H9 (cell line): ENCODE measurements around the gene HOATZ. TPM values are rescaled to one million over a fixed set of nuclear protein-coding genes. Genes with fewer than 3 reads are reported as not detected.

ENCODE experiments used
- DNase-seq: peaks from one replicate; pipeline ENCODE4 v3.0.0-alpha.2; 2017
- H2AFZ ChIP-seq: one replicate; pipeline ENCODE4 v1.6.1; 2013; ENCODE audit warnings: mild to moderate bottlenecking, low read length, control low read depth, moderate library complexity
- H2AK5ac ChIP-seq: 2 replicates; pipeline ENCODE4 v1.6.1; 2013; ENCODE audit warnings: low read length, control low read depth, mixed read lengths; ENCODE audit not compliant: insufficient read length
- H2BK120ac ChIP-seq: one replicate; pipeline ENCODE4 v1.6.1; 2013; ENCODE audit warnings: low read depth, mild to moderate bottlenecking, low read length, control low read depth, inconsistent platforms; ENCODE audit not compliant: poor library complexity, severe bottlenecking
- H2BK12ac ChIP-seq: 2 replicates; pipeline ENCODE4 v1.6.1; 2013; ENCODE audit warnings: low read length, control low read depth, mixed read lengths, low read depth; ENCODE audit not compliant: insufficient read length
- H2BK15ac ChIP-seq: 2 replicates; pipeline ENCODE4 v1.6.1; 2013; ENCODE audit warnings: low read depth, low read length, control low read depth
- H2BK20ac ChIP-seq: one replicate; pipeline ENCODE4 v1.6.1; 2013; ENCODE audit warnings: low read depth, mild to moderate bottlenecking, low read length, control low read depth, inconsistent platforms; ENCODE audit not compliant: poor library complexity, severe bottlenecking
- H2BK5ac ChIP-seq: 2 replicates; pipeline ENCODE4 v1.6.1; 2013; ENCODE audit warnings: low read length, control low read depth, mixed read lengths; ENCODE audit not compliant: insufficient read length
- H3K14ac ChIP-seq: 2 replicates; pipeline ENCODE4 v1.6.1; 2013; ENCODE audit warnings: low read length, control low read depth; ENCODE audit not compliant: insufficient read depth
- H3K18ac ChIP-seq: 2 replicates; pipeline ENCODE4 v1.6.1; 2013; ENCODE audit warnings: low read depth, mild to moderate bottlenecking, mixed read lengths, low read length, control low read depth; ENCODE audit not compliant: insufficient read length
- H3K23ac ChIP-seq: 2 replicates; pipeline ENCODE4 v1.6.1; 2013; ENCODE audit warnings: low read length, control low read depth, mixed read lengths, low read depth; ENCODE audit not compliant: insufficient read length
- H3K23me2 ChIP-seq: 2 replicates; pipeline ENCODE4 v1.6.1; 2013; ENCODE audit warnings: low read depth, mild to moderate bottlenecking, mixed read lengths, low read length, control low read depth; ENCODE audit not compliant: insufficient read length, poor library complexity, severe bottlenecking
- H3K27ac ChIP-seq: 2 replicates; pipeline ENCODE4 v1.5.1; 2013; ENCODE audit warnings: low read length, control low read depth, mixed read lengths, low read depth; ENCODE audit not compliant: insufficient read length
- H3K27me3 ChIP-seq: 2 replicates; pipeline ENCODE4 v1.6.1; 2013; ENCODE audit warnings: low read length, control low read depth, inconsistent platforms; ENCODE audit not compliant: insufficient read depth
- H3K4ac ChIP-seq: 2 replicates; pipeline ENCODE4 v1.6.1; 2013; ENCODE audit warnings: low read depth, mild to moderate bottlenecking, control low read depth, inconsistent platforms, low read length, moderate library complexity
- H3K4me1 ChIP-seq: 2 replicates; pipeline ENCODE4 v1.6.1; 2013; ENCODE audit warnings: low read length, control low read depth, inconsistent platforms; ENCODE audit not compliant: insufficient read depth
- H3K4me2 ChIP-seq: 2 replicates; pipeline ENCODE4 v1.6.1; 2013; ENCODE audit warnings: low read length, control low read depth, mixed read lengths; ENCODE audit not compliant: insufficient read length, insufficient read depth
- H3K56ac ChIP-seq: 2 replicates; pipeline ENCODE4 v1.6.1; 2013; ENCODE audit warnings: low read depth, mild to moderate bottlenecking, mixed read lengths, low read length, control low read depth; ENCODE audit not compliant: insufficient read length
- H3K79me1 ChIP-seq: 2 replicates; pipeline ENCODE4 v1.6.1; 2013; ENCODE audit warnings: low read depth, mild to moderate bottlenecking, moderate library complexity, low read length, control low read depth, inconsistent platforms; ENCODE audit not compliant: insufficient read depth, poor library complexity, severe bottlenecking
- H3K79me2 ChIP-seq: 2 replicates; pipeline ENCODE4 v1.6.1; 2013; ENCODE audit warnings: low read length, control low read depth, inconsistent platforms; ENCODE audit not compliant: insufficient read depth
- H3K9ac ChIP-seq: 2 replicates; pipeline ENCODE4 v1.6.1; 2013; ENCODE audit warnings: low read length, control low read depth, mixed read lengths; ENCODE audit not compliant: insufficient read length; ENCODE audit errors: extremely low read depth
- H3K9me3 ChIP-seq: one replicate; pipeline ENCODE4 v1.6.1; 2013; ENCODE audit warnings: low read depth, low read length, inconsistent platforms; ENCODE audit not compliant: control insufficient read depth
- H3T11ph ChIP-seq: one replicate; pipeline ENCODE4 v1.6.1; 2013; ENCODE audit warnings: mild to moderate bottlenecking, low read length, control low read depth, inconsistent platforms
- H4K20me1 ChIP-seq: one replicate; pipeline ENCODE4 v1.6.1; 2013; ENCODE audit not compliant: control insufficient read depth, insufficient read length, insufficient read depth
- H4K5ac ChIP-seq: 2 replicates; pipeline ENCODE4 v1.6.1; 2013; ENCODE audit warnings: low read depth, mild to moderate bottlenecking, mixed read lengths, low read length, control low read depth; ENCODE audit not compliant: insufficient read length
- H4K8ac ChIP-seq: replicated peaks from 2 replicates; pipeline ENCODE4 v1.6.1; 2013; ENCODE audit warnings: low read length, control low read depth, mixed read lengths, low read depth; ENCODE audit not compliant: insufficient read length
- H4K91ac ChIP-seq: 2 replicates; pipeline ENCODE4 v1.6.1; 2013; ENCODE audit warnings: low read depth, mild to moderate bottlenecking, moderate library complexity, mixed read lengths, low read length, control low read depth; ENCODE audit not compliant: insufficient read length
- H3K27ac Mint-ChIP-seq, 3 experiments: 2 replicates in 2 of 3; 3 replicates in 1 of 3; pipeline ENCODE4 v1.8.0; 2020 to 2021; ENCODE audit warnings: mixed read lengths in 3 of 3, mild to moderate bottlenecking in 1 of 3, moderate library complexity in 1 of 3
- H3K27me3 Mint-ChIP-seq: 2 replicates; pipeline ENCODE4 v1.8.0; 2021; ENCODE audit warnings: low read depth, mild to moderate bottlenecking, moderate library complexity, mixed read lengths
- H3K36me3 Mint-ChIP-seq, 3 experiments: 2 replicates in 2 of 3; 3 replicates in 1 of 3; pipeline ENCODE4 v1.8.0; 2020 to 2021; ENCODE audit warnings: low read depth in 3 of 3, mixed read lengths in 3 of 3; ENCODE audit not compliant: insufficient read depth in 1 of 3
- H3K4me1 Mint-ChIP-seq, 2 experiments: 2 replicates each; pipeline ENCODE4 v1.8.0; 2020; ENCODE audit warnings: mixed read lengths in 2 of 2
- H3K4me3 Mint-ChIP-seq, 2 experiments: 2 replicates in 1 of 2; 3 replicates in 1 of 2; pipeline ENCODE4 v1.8.0; 2020 to 2021; ENCODE audit warnings: mild to moderate bottlenecking in 2 of 2, mixed read lengths in 2 of 2, moderate library complexity in 1 of 2
- H3K9me3 Mint-ChIP-seq, 2 experiments: 2 replicates in 1 of 2; 3 replicates in 1 of 2; pipeline ENCODE4 v1.8.0; 2020; ENCODE audit warnings: mild to moderate bottlenecking in 2 of 2, mixed read lengths in 2 of 2, moderate library complexity in 1 of 2
- WGBS: extraction: QIAGEN DNeasy Blood & Tissue Kit; methylation state at CpG from one replicate; pipeline ENCODE4 v1.1.7; 2013; ENCODE audit warnings: missing lambda C conversion rate, low lambda C conversion rate, mixed read lengths; ENCODE audit not compliant: insufficient read length; ENCODE audit errors: extremely low coverage; 5-methylcytosine and 5-hydroxymethylcytosine counted together
- total RNA-seq: library from RNA; stranded (reverse); gene quantifications from 2 replicates; pipeline ENCODE4 v1.2.1, GENCODE V29; 2021
- TF ChIP-seq, protein P1 (sequence below): fragments of 200-600 bp; sonication (generic); conservative IDR thresholded peaks from 3 replicates; pipeline ENCODE4 v1.8.0; 2021; ENCODE audit warnings: antibody characterized with exemption, mild to moderate bottlenecking

The HOATZ gene
- total RNA-seq, 1 experiment from 2014 or later = not detected

DNA sequence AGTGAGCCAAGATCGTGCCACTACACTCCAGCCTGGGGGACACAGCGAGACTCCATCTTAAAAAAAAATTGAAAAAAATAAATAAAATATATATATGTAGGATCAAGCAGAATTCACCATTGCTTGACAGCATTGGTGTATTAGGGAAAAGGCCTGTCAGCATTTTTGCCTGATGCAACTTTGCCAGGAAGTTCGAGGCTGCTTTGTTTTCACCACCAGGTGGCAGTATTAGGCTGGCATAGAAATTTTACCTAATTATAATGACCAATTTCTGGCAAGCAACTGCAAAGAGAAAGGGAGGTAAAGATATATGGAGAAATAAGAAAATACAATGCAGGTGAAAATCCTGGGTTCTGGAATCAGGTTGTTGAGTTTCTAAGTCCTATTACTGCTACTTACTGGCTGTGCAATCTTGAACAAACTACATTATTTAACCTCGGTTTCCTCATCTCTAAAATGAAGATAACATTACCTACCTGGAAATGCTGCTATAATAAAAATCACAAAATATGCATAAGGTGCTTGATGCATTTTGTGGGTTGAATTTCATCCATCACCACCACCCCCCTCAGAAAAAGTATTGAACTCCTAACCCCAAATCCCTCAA is 50.6 kb downstream of the HOATZ start:
- H3K27ac ChIP-seq = no peak overlapping the region
- no peaks in the 10 kb centered on the region for H3K79me2 ChIP-seq
- Mint-ChIP-seq H3K4me3 (no peak overlapping the region), H3K27me3 (no peaks in the 10 kb centered on the region), H3K4me1 (peaks cover 35 to 38% of the 10 kb centered on the region in 2 experiments), H3K36me3 (no peaks in the 10 kb centered on the region), H3K27ac (no peak overlapping the region), H3K9me3 (no peaks in the 10 kb centered on the region)
- H3K9ac ChIP-seq = no peak overlapping the region
- peak; percentile 53 for DNase-seq
- no peak overlapping the region for H2BK15ac ChIP-seq
- no CpG with 5 or more reads among the region's 4 CpGs for WGBS
- H3K23me2 ChIP-seq = no peaks in the 10 kb centered on the region
- no peak overlapping the region for H4K91ac ChIP-seq
- no peak overlapping the region for H3K4ac ChIP-seq
- H3K27me3 ChIP-seq = no peaks in the 10 kb centered on the region
- peak overlapping the region; percentile 64 for H2BK20ac ChIP-seq
- no peak overlapping the region for H2AFZ ChIP-seq
- H4K5ac ChIP-seq = no peak overlapping the region
- no peak overlapping the region for H2BK12ac ChIP-seq
- no peaks in the 10 kb centered on the region for H4K20me1 ChIP-seq
- no peak overlapping the region for H3K18ac ChIP-seq
- no peak overlapping the region for H2BK5ac ChIP-seq
- H2AK5ac ChIP-seq = no peak overlapping the region
- TF ChIP-seq, protein P1, sequence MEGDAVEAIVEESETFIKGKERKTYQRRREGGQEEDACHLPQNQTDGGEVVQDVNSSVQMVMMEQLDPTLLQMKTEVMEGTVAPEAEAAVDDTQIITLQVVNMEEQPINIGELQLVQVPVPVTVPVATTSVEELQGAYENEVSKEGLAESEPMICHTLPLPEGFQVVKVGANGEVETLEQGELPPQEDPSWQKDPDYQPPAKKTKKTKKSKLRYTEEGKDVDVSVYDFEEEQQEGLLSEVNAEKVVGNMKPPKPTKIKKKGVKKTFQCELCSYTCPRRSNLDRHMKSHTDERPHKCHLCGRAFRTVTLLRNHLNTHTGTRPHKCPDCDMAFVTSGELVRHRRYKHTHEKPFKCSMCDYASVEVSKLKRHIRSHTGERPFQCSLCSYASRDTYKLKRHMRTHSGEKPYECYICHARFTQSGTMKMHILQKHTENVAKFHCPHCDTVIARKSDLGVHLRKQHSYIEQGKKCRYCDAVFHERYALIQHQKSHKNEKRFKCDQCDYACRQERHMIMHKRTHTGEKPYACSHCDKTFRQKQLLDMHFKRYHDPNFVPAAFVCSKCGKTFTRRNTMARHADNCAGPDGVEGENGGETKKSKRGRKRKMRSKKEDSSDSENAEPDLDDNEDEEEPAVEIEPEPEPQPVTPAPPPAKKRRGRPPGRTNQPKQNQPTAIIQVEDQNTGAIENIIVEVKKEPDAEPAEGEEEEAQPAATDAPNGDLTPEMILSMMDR = peak; percentile 96
- H4K8ac ChIP-seq = no peak overlapping the region
- no peak overlapping the region for H3K14ac ChIP-seq
- H2BK120ac ChIP-seq = no peak overlapping the region
- no peaks in the 10 kb centered on the region for H3K79me1 ChIP-seq
- no peak overlapping the region for H3K4me2 ChIP-seq
- H3T11ph ChIP-seq = no peak overlapping the region
- no peak overlapping the region for H3K56ac ChIP-seq
- H3K23ac ChIP-seq = no peak overlapping the region
- peaks cover 6% of the 10 kb centered on the region; the same call in 1 of the 2 replicates for H3K4me1 ChIP-seq
- H3K9me3 ChIP-seq = no peaks in the 10 kb centered on the region
